ENCODE measurements around the gene SLC25A33.

DNA sequence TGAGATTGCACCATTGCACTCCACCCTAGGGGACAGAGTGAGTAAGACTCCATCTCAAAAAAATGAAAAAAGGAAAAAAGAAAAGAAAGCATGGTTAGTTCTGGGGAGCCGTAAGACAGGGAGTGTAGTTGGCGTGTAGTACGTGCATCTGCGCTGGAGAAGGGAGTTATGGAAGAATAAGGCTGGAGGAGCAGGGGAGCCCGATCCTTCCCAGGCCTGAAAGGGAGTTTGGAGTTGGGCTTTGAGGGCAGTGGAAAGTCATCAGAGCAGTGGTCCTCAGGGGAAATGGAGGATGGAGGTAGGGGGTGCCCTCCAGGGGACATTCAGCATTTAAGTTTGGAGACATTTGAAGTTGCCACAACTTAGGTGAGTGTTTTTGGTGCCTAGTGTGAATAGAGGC, 38.2 kb downstream of the SLC25A33 start:
- TF ChIP-seq, protein P1, sequence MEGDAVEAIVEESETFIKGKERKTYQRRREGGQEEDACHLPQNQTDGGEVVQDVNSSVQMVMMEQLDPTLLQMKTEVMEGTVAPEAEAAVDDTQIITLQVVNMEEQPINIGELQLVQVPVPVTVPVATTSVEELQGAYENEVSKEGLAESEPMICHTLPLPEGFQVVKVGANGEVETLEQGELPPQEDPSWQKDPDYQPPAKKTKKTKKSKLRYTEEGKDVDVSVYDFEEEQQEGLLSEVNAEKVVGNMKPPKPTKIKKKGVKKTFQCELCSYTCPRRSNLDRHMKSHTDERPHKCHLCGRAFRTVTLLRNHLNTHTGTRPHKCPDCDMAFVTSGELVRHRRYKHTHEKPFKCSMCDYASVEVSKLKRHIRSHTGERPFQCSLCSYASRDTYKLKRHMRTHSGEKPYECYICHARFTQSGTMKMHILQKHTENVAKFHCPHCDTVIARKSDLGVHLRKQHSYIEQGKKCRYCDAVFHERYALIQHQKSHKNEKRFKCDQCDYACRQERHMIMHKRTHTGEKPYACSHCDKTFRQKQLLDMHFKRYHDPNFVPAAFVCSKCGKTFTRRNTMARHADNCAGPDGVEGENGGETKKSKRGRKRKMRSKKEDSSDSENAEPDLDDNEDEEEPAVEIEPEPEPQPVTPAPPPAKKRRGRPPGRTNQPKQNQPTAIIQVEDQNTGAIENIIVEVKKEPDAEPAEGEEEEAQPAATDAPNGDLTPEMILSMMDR (IDR thresholded peaks at IDR 0.05): no peak
- TF ChIP-seq EZH2phosphoT487 (IDR thresholded peaks at IDR 0.05): no peak

All from neural progenitor cell (in vitro differentiated cells).